IMR-90 (cell line): Measurements from ENCODE around the gene GRB10.

Source experiments
- CTCF ChIP-seq: conservative IDR thresholded peaks from 2 replicates; pipeline ENCODE4 v1.5.1; 2012; ENCODE audit warnings: mild to moderate bottlenecking, low read depth, low read length, improper control_type of control experiment
- MAFK ChIP-seq: IDR thresholded peaks from 2 replicates; pipeline ENCODE4 v1.6.1; 2012; ENCODE audit warnings: low read depth, low read length, improper control_type of control experiment
- POLR2A ChIP-seq: IDR thresholded peaks from 2 replicates; pipeline ENCODE4 v1.6.1; 2012; ENCODE audit warnings: mild to moderate bottlenecking, low read depth, low read length
- RAD21 ChIP-seq: IDR thresholded peaks from 2 replicates; pipeline ENCODE4 v1.6.1; 2012; ENCODE audit warnings: low read length, improper control_type of control experiment

- TF ChIP-seq CTCF (no peak), POLR2A (no peak), RAD21 (no peak), MAFK (no peak)
Measured at GRCh38 chr7:50552139-50552538, 230.6 kb downstream of the GRB10 start.
